Right cardiac atrium (tissue), 5 donors: Measurements from ENCODE around the gene GGCT. TPM values are rescaled to one million over a fixed set of nuclear protein-coding genes. Genes with fewer than 3 reads are reported as not detected.

ENCODE experiments used
- ATAC-seq, 2 donors: fragments of 200-7000 bp; cut with Tn5 transposase; one replicate each; pipeline versions ENCODE4 v1.8.0 to v1.9.1; 2020; ENCODE audit warnings: moderate library complexity in 2 of 2, mild to moderate bottlenecking in 1 of 2
- DNase-seq, 3 donors: peaks; one replicate each; pipeline ENCODE4 v3.0.0-alpha.2; 2020
- H3K27ac ChIP-seq: one replicate; pipeline ENCODE4 v1.5.1; 2013; ENCODE audit warnings: mild to moderate bottlenecking, low read length, control low read depth, moderate library complexity
- H3K27me3 ChIP-seq: one replicate; pipeline ENCODE4 v1.6.1; 2013; ENCODE audit not compliant: control insufficient read depth, insufficient read depth
- H3K4me1 ChIP-seq: one replicate; pipeline ENCODE4 v1.6.1; 2013; ENCODE audit warnings: low read length; ENCODE audit not compliant: control insufficient read depth, insufficient read depth
- H3K4me3 ChIP-seq: one replicate; pipeline ENCODE4 v1.5.1; 2013; ENCODE audit warnings: low read length, control low read depth
- H3K9me3 ChIP-seq: one replicate; pipeline ENCODE4 v1.6.1; 2013; ENCODE audit warnings: low read length; ENCODE audit not compliant: control insufficient read depth
- WGBS: extraction: QIAGEN DNeasy Blood & Tissue Kit; methylation state at CpG from one replicate; pipeline ENCODE4 v1.1.7; 2013; 5-methylcytosine and 5-hydroxymethylcytosine counted together
- intact Hi-C, 4 donors: fragments of 100-400 bp; cut with DNase I; formaldehyde crosslinking; loops; one replicate each; pipeline versions ENCODE4 v1.11.0 to v1.14.0; 2022 to 2023
- polyA plus RNA-seq: library from polyadenylated mRNA; stranded (reverse); fragments of 200-250 nt; gene quantifications from one replicate; pipeline ENCODE4 v1.2.3, GENCODE V29; 2013
- total RNA-seq, 4 donors: library from RNA; stranded (reverse); fragmentation: NEBNext Ultra II Directional; extraction: Animal tissue kit (Norgen Biotek cat#: 25700); gene quantifications; one replicate each; pipeline ENCODE4 v1.2.1, GENCODE V29; 2021
- donor health status: healthy with polysubstance abuse.
- donor health status: DM: no; HTN: yes; CAD: no.
- donor health status: DM: no; HTN: no; CAD: no.
- donor health status: DM: no; HTN: yes; CAD: no; lungs with severe emphysema.
- donor health status: DM: yes; HTN: yes; CAD: no.

The GGCT gene
- total and polyA plus RNA-seq, 5 donors = 21.2 to 41.0 (median 23.0) TPM

DNA sequence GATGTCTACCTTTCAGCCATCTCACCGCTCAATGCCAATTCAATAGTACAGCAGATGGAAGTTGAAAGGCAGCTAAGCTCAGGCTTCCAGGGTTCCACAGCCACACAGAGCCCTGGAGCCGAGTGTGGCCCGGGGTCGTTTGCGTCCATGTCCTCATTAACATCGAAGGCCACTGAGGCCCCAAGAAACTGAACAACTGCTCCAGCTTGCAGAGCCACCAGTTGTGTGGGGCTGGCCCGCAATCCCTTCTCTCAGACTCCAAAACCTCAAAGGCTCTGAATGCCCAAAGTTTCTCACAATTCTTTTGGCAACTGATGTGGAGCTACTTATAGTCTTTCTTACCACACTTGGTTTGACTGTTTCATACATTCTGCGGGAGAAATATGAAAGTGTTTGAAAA is 57.2 kb downstream of the GGCT start:
- Histone ChIP-seq H3K27me3 (no peaks in the 10 kb centered on the region), H3K4me1 (no peaks in the 10 kb centered on the region), H3K9me3 (no peaks in the 10 kb centered on the region), H3K4me3 (no peak overlapping the region), H3K27ac (no peak overlapping the region)
- DNase-seq (no peak), ATAC-seq (no peak)
- WGBS = 98% methylated on average over 8 of the region's 8 CpGs
- intact Hi-C loops = no loop called here

Other genes starting within 250 kb of the GGCT start
- 1 to 10 TPM; 5.8 to 8.5 (median 7.0) TPM for gene ZNRF2, start 220.2 kb downstream of the GGCT start, total RNA-seq
- 2.5 TPM for gene ZNRF2, start 220.2 kb downstream of the GGCT start, polyA plus RNA-seq
- gene NOD1, start 26.0 kb downstream of the GGCT start, total RNA-seq = 10 to 100 TPM; 11.5 to 15.5 (median 12.2) TPM
- 8.6 TPM for gene NOD1, start 26.0 kb downstream of the GGCT start, polyA plus RNA-seq
- 10 to 100 TPM; 35.8 to 48.8 (median 40.5) TPM for gene GARS1, start 90.0 kb upstream of the GGCT start, total RNA-seq
- gene GARS1, start 90.0 kb upstream of the GGCT start, polyA plus RNA-seq = 38.3 TPM
- gene CRHR2, start 177.6 kb upstream of the GGCT start, total RNA-seq = under 1 TPM in 1 of 4 donors, not detected in 3; 0.46 TPM
- gene CRHR2, start 177.6 kb upstream of the GGCT start, polyA plus RNA-seq = 0.45 TPM
- 100 to 1,000 TPM in 3 of 4 donors, 10 to 100 TPM in 1; 87.9 to 180 (median 126) TPM for gene INMT, start 247.3 kb upstream of the GGCT start, total RNA-seq
- 103 TPM for gene INMT, start 247.3 kb upstream of the GGCT start, polyA plus RNA-seq